Chondrocyte (in vitro differentiated cells): Measurements from ENCODE around the gene NFE2L2. TPM values are rescaled to one million over a fixed set of nuclear protein-coding genes. Genes with fewer than 3 reads are reported as not detected.

Experiments used
- DNase-seq: peaks from one replicate; pipeline ENCODE4 v3.0.0; 2021; ENCODE audit warnings: mixed read lengths, low spot score
- H3K27ac Mint-ChIP-seq: one replicate; pipeline ENCODE4 v1.8.0; 2021; ENCODE audit warnings: mild to moderate bottlenecking, moderate library complexity, mixed read lengths; ENCODE audit not compliant: unreplicated experiment
- H3K27me3 Mint-ChIP-seq: 2 replicates; pipeline ENCODE4 v1.8.0; 2021; ENCODE audit warnings: low read depth, mixed read lengths
- H3K36me3 Mint-ChIP-seq: 2 replicates; pipeline ENCODE4 v1.8.0; 2021; ENCODE audit warnings: low read depth, mixed read lengths
- H3K4me1 Mint-ChIP-seq: 2 replicates; pipeline ENCODE4 v1.8.0; 2021; ENCODE audit warnings: low read depth, mild to moderate bottlenecking, mixed read lengths
- H3K4me3 Mint-ChIP-seq: one replicate; pipeline ENCODE4 v1.8.0; 2021; ENCODE audit warnings: mild to moderate bottlenecking, moderate library complexity, mixed read lengths; ENCODE audit not compliant: unreplicated experiment
- H3K9me3 Mint-ChIP-seq: 2 replicates; pipeline ENCODE4 v1.8.0; 2021; ENCODE audit warnings: low read depth, mixed read lengths
- total RNA-seq: library from RNA; stranded (reverse); gene quantifications from 3 replicates; pipeline ENCODE4 v1.2.1, GENCODE V29; 2021
- TF ChIP-seq, protein P1 (sequence below): fragments of 200-600 bp; sonication (generic); IDR thresholded peaks from 2 replicates; pipeline ENCODE4 v1.5.0; 2021; ENCODE audit warnings: antibody characterized with exemption, mild to moderate bottlenecking, moderate library complexity

Gene NFE2L2
- total RNA-seq, 1 donor from 2014 or later, result 86.8 TPM

DNA sequence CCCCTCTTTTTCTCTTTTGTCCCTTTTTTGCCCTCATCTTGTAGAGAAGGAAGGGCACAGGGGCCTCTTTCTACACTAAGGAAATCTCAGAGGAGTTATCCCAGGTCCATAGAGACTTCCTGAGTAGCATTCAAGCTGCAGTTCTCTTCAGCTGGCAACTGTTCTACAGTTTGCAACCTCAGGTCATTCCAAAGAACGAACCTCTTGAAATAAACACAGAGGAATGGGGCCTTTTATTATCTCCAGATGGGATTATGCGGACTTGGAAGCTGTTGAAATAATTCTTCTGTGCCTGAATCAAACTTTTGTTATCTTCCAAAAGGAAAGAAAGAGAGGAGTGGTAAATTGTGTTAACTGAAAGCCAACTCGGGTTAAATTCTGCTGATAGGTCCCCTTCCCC, 31.0 kb upstream of the NFE2L2 start:
- no peak for DNase-seq
- no peaks in the 10 kb centered on the region for H3K36me3 Mint-ChIP-seq
- no peaks in the 10 kb centered on the region for H3K9me3 Mint-ChIP-seq
- no peak overlapping the region for H3K4me3 Mint-ChIP-seq
- TF ChIP-seq, protein P1, sequence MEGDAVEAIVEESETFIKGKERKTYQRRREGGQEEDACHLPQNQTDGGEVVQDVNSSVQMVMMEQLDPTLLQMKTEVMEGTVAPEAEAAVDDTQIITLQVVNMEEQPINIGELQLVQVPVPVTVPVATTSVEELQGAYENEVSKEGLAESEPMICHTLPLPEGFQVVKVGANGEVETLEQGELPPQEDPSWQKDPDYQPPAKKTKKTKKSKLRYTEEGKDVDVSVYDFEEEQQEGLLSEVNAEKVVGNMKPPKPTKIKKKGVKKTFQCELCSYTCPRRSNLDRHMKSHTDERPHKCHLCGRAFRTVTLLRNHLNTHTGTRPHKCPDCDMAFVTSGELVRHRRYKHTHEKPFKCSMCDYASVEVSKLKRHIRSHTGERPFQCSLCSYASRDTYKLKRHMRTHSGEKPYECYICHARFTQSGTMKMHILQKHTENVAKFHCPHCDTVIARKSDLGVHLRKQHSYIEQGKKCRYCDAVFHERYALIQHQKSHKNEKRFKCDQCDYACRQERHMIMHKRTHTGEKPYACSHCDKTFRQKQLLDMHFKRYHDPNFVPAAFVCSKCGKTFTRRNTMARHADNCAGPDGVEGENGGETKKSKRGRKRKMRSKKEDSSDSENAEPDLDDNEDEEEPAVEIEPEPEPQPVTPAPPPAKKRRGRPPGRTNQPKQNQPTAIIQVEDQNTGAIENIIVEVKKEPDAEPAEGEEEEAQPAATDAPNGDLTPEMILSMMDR, result no peak
- H3K27ac Mint-ChIP-seq, result no peak overlapping the region
- no peaks in the 10 kb centered on the region for H3K27me3 Mint-ChIP-seq
- peaks cover 14% of the 10 kb centered on the region for H3K4me1 Mint-ChIP-seq

DNA sequence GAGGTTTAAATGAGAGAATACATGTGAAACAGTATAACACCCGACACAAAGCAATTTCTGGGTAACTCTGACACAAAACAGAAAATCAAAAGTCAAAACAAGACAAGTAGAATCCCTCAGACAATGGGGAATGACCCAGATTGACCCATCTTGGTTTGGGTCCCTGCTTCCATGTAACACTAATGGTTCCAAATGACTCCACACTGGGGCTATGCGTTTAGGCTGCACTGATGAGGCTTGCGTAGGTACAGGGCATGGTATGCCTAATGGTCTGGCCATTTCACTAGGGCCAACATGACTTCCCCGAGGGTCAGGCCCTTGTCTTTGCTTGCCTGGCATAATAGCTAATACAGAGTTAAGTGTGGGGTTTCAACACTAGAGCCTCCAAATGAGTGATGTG, 27.2 kb upstream of the NFE2L2 start:
- TF ChIP-seq, protein P1, result no peak
- Mint-ChIP-seq H3K27ac (no peak overlapping the region), H3K4me1 (peaks cover 10% of the 10 kb centered on the region), H3K9me3 (no peaks in the 10 kb centered on the region), H3K36me3 (no peaks in the 10 kb centered on the region), H3K27me3 (no peaks in the 10 kb centered on the region), H3K4me3 (no peak overlapping the region)
- DNase-seq, result no peak

DNA sequence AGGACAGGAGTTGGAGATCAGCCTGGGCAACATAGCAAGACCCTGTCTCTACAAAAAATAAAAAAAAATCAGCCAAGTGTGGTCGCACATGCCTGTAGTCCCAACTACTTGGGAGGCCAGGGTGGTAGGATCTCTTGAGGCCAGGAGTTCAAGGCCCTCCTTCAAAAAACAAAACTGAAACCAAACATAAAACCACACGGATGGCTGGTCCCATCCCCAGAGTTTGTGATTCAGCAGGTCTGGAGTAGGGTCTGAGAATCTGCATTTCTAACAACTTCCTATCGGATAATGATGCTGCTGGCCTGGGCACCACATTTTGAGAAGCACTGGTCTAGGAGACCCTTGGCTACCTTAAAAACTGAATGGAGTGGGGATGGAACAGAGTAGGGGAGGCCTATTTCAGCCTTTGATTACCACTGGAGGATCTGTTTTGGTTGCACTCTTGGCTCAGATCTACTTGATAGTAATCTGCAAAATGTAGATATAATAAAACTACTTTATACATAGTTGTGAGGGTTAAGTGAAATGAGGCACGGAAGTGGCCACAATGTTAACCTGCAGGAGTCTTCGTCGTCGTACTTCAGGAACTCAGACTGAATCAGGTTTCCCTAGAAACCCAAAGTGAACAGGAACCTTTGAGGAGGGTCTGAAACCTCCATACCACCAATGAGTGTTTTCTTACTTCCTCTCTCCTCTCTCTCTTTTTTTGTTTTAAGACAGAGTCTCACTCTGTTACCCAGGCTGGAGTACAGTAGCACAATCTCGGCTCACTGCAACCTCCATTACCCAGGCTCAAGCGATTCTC, 25.5 kb upstream of the NFE2L2 start:
- Mint-ChIP-seq H3K9me3 (no peaks in the 10 kb centered on the region), H3K4me1 (no peaks in the 10 kb centered on the region)
- TF ChIP-seq, protein P1, result no peak

DNA sequence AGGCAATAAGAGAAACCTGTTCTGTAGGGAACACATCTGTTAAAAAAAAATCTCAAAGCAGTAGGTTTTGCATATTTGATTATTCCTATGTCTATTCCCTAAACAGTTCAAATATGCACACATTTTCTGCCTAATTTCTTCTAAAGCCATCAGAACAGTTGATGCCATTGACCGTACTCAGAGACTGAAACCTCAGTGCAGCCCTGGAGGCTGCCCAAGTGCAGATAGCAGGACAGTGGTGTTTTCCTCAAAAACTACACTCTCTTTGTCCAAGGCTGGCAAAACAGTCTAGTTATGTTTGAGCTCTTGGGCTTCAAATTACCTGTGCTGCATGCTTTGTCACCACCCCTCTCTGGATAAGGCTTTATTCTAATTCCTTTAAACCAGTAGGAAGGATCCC, 23.3 kb upstream of the NFE2L2 start:
- peaks cover 5% of the 10 kb centered on the region for H3K4me1 Mint-ChIP-seq

More for the DNA sequence above, 25.5 kb upstream of the NFE2L2 start:
- no peak overlapping the region for H3K4me3 Mint-ChIP-seq
- no peak for DNase-seq
- H3K27me3 Mint-ChIP-seq, result no peaks in the 10 kb centered on the region
- H3K27ac Mint-ChIP-seq, result no peak overlapping the region
- peaks cover 2% of the 10 kb centered on the region for H3K36me3 Mint-ChIP-seq

DNA sequence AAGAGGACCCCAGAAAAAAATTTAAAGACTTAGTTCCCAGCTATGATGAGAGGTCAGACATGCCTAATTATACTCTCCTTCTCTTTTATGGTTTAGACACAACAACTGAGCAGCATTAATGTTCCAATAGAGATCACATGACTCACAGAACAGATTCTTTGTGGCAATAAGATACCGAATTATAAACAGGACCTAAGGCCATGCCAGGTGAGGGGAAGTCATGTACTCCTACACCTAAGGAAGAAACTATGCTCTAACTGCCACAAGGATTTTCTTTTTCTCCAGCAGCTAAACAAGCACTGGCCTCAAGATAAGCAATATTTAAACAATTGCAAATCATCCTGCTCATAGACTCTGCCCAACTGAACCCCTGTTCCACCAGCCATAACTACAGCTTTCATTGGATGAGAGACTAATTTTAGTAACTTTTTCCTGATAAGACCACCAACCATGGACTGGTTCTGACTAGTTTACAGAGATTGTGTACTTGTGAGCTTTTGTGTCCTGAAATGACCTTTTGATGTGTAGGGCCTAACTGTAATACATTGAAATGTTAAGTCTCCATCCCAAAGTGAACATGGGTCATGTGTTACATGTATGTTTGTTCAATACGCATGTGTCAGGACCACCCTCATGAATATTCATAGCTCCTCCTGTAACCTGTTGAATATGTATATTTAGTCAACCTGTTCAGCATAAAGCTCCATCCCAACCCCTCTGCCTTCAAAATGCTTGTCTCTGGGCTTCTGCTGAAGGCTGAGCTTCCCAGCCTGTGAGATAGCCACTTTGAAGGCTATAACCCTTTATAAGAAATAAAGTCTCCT, 21.6 kb upstream of the NFE2L2 start:
- Mint-ChIP-seq H3K27me3 (no peaks in the 10 kb centered on the region), H3K9me3 (no peaks in the 10 kb centered on the region), H3K4me1 (peaks cover 14% of the 10 kb centered on the region), H3K4me3 (no peak overlapping the region), H3K27ac (no peak overlapping the region), H3K36me3 (peaks cover 2% of the 10 kb centered on the region)
- DNase-seq, result no peak
- TF ChIP-seq, protein P1, result no peak

More for the DNA sequence above, 23.3 kb upstream of the NFE2L2 start:
- Mint-ChIP-seq H3K27me3 (no peaks in the 10 kb centered on the region), H3K9me3 (no peaks in the 10 kb centered on the region), H3K27ac (no peak overlapping the region), H3K4me3 (no peak overlapping the region), H3K36me3 (peaks cover 2% of the 10 kb centered on the region)
- DNase-seq, result no peak
- TF ChIP-seq, protein P1, result no peak
